Activated naive CD4-positive, alpha-beta T cell treated with anti-CD3 and anti-CD28 coated beads, Interleukin-2, amount 50 U/mL, for 72 hours (primary cell): ENCODE measurements around the gene AP2B1. TPM values are rescaled to one million over a fixed set of nuclear protein-coding genes. Genes with fewer than 3 reads are reported as not detected.

Experiments
- ATAC-seq, 2 donors: fragments of 150-1000 bp; cut with Tn5 transposase; 2 replicates each; pipeline ENCODE4 v1.10.0; 2021; ENCODE audit warnings: mild to moderate bottlenecking in 2 of 2, moderate library complexity in 2 of 2
- DNase-seq, 2 donors: peaks; one replicate each; pipeline ENCODE4 v3.0.0; 2021 to 2022; ENCODE audit warnings: low spot score in 2 of 2
- H3K27ac Mint-ChIP-seq, 2 donors: one replicate each; pipeline ENCODE4 v1.8.0; 2022; ENCODE audit warnings: mild to moderate bottlenecking in 2 of 2, mixed read lengths in 2 of 2
- H3K36me3 Mint-ChIP-seq, 2 donors: one replicate each; pipeline ENCODE4 v1.8.0; 2022; ENCODE audit warnings: mixed read lengths in 2 of 2
- H3K9me3 Mint-ChIP-seq, 2 donors: one replicate each; pipeline ENCODE4 v1.8.0; 2022; ENCODE audit warnings: mixed read lengths in 2 of 2
- total RNA-seq, 2 donors: library from RNA; stranded (reverse); gene quantifications; one replicate each; pipeline ENCODE4 v1.2.3, GENCODE V29; 2022

AP2B1 gene
- total RNA-seq, 2 donors from 2014 or later, result 185 to 202 TPM

- Mint-ChIP-seq H3K36me3 (no peaks in the 10 kb centered on the region), H3K27ac (no peak within 1 kb of the TSS), H3K9me3 (no peaks in the 10 kb centered on the region)
- DNase-seq (no peak), ATAC-seq (no peak)
Observed at GRCh38 chr17:35752945-35753764, 166.0 kb downstream of the AP2B1 start, which contains the start of gene GAS2L2. TSS of gene GAS2L2 (minus strand) at chr17:35753239. CDS start at chr17:35752850, 389 bp downstream.

- no peak for DNase-seq
- Mint-ChIP-seq H3K36me3 (no peaks in the 10 kb centered on the region), H3K27ac (no peak overlapping the region), H3K9me3 (no peaks in the 10 kb centered on the region)
- ATAC-seq, result no peak
Observed at GRCh38 chr17:35757243-35757642, 170.1 kb downstream of the AP2B1 start.

DNA sequence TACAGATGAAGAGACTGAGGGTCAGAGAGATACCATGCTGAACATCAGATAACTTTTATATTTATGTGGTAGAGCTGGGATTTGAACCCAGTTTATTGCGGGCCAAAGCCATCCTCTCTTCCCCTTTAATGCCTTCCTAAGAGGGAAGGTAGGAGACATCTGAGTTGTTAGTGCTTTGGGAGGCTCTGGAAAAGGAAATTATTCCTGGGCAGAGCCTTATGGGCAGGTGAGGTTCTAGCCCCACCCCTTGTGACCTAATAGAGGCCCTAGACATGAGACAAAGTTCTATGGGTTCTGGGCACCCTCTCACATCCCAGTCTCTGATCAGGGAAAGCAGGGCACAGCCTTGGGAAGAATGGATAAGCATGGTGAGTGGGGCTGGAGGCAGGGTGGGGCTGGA, 173.5 kb downstream of the AP2B1 start, which contains the start of gene C17orf50:
TSS of gene C17orf50 (plus strand) at position 301 of the 400 bp plus-strand sequence. CDS start at position 356, 55 bp downstream.
- H3K27ac Mint-ChIP-seq, result no peak within 1 kb of the TSS
- ATAC-seq (no peak), DNase-seq (no peak)

DNA sequence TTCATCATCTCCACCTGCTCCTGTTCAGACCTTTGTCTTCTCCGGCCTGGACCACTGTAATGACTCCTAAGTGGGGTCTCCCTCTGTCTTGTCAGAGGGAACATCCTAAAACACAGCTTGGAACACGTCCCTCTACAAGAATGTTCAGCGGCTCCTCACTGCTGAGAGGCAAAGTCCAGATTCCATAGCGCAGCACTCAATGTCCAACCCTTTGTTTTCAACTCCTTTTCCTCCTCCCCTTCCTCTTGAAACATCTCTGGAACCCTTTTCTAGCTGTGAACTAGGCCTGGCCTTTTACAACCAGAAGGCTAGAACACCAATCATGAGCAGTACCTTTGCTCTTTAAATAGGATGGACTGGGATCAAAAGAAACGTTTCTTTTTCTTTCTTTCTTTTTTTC, 174.5 kb downstream of the AP2B1 start:
- H3K36me3 Mint-ChIP-seq, result no peaks in the 10 kb centered on the region
- DNase-seq (no peak), ATAC-seq (no peak)
- no peaks in the 10 kb centered on the region for H3K9me3 Mint-ChIP-seq
- H3K27ac Mint-ChIP-seq, result no peak overlapping the region

More for the DNA sequence above, 173.5 kb downstream of the AP2B1 start, which contains the start of gene C17orf50:
- Mint-ChIP-seq H3K36me3 (no peaks in the 10 kb centered on the region), H3K9me3 (no peaks in the 10 kb centered on the region)

DNA sequence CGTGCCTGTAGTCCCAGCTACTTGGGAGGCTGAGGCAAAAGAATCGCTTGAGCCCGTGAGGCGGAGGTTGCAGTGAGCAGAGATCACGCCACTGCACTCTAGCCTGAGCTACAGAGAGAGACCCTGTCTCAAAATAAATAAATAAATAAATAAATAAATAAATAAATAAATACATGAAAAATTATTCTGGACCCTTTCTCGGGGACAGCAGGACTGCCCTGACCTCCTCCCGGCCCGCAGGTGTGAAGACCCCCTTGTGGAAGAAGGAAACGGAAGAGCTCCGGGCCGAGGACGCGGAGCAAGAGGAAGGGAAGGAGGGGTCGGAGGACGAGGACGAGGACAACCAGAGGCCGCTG, 176.6 kb downstream of the AP2B1 start:
- Mint-ChIP-seq H3K27ac (peak overlapping the region in 1 of 2 donors; percentile 92), H3K36me3 (no peaks in the 10 kb centered on the region), H3K9me3 (no peaks in the 10 kb centered on the region)
- DNase-seq (no peak), ATAC-seq (no peak)

DNA sequence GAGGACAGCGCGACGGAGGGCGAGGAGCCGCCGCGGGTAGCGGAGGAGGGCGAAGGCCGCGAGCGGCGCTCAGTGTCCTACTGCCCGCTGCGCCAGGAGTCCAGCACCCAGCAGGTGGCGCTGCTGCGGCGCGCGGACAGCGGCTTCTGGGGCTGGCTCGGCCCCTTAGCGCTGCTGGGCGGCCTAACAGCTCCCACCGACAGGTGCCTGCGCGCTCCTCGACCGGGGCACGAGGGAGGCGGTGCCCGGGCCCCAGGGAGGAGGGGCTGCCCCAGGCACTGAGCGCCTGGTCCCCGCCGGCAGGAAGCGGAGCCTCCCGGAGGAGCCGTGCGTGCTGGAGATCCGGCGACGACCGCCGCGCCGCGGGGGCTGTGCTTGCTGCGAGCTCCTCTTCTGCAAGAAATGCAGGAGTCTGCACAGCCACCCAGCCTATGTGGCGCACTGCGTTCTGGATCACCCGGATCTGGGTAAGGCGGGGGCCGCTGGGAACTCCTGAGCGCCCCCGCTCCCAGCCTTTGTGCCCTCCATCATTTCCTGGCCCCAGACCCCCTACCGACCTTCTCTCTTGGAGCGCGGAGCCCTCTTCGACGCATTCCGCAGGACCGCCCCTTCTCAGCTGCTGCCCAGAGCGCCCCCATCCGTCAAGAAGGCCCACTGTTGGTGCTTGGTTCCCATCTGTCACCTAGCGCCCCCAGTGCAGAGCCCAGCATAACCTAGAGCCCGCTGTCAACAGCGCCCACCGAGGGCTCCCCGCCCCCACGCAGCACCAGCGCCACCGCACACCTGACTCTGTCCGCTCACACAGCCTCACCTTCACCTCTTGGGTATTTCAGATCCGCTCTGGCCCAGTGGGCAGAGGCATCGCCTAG, 177.2 kb downstream of the AP2B1 start:
- peak; percentile 94 to 95 for ATAC-seq
- DNase-seq, result peak; percentile 90 to 95
- Mint-ChIP-seq H3K27ac (peak overlapping the region in 1 of 2 donors; percentile 28), H3K9me3 (no peaks in the 10 kb centered on the region), H3K36me3 (no peaks in the 10 kb centered on the region)

DNA sequence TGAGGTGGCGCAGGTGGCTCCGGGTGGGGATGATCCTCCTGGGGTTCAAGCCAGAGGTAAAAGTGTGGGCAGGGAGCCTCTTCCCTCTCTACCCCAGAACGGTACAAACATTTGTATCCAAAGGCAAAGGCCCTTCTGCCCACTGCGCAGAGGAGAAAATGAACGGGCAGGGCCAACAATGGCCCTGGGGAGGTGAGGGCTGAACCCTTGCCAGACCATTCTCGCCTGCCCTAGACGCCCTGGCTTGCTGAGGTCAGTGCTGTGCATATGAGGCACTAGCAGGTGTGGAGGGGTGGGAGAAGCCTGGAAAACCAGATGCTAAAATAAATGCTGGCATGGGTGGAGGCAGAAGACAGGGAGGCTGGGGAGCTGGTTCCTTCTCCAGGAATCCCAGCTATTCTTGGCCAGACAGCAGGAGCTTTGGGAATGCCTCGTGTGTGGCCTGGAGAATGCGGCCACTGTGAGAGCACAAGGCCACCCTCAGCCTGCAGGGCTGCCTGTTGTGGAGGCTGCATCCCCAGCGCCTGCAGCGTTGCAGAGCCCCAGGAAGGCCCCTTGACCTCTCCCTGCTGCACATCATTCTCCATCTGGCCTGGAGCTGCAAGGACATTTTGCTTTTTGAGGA, 178.1 kb downstream of the AP2B1 start:
- ATAC-seq (no peak), DNase-seq (no peak)
- H3K27ac Mint-ChIP-seq, result peak overlapping the region in 1 of 2 donors; percentile 28
- H3K36me3 Mint-ChIP-seq, result no peaks in the 10 kb centered on the region
- H3K9me3 Mint-ChIP-seq, result no peaks in the 10 kb centered on the region

DNA sequence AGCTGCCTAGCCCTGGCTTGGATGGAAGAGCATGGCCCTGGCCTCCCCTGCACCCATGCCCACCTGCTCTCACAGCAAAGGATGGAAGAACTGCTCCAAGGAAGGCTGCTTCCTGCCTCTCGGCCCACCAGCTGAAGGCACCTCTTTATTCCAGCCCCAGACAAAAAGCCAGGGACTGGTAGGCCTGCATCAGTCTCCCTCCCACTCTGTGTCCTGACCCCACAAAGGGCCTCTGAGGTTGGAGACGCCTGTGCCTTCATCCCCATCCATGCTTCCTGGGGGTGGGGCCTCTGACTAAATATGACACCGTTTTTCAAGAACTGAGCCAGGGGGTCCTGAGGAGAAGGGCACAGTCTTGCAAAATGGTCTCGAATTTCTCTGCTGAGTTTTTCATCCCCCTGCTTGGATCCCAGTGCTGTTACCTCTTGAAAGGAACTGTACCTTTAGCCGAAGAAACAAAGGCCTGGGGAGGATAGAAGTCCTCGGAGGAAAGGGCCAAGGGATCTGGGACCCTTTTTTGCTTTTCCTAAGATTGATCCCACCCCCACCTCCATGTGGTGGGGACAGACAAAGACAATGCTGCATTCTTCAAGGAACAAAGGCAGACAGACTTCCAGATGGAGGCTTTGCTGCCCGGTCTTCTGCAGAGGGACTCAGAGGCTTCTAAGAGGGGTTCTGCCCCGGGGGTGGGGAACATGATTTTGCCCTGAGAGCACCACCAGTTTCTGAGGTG, 178.8 kb downstream of the AP2B1 start:
- ATAC-seq, result no peak
- Mint-ChIP-seq H3K27ac (no peak overlapping the region), H3K9me3 (no peaks in the 10 kb centered on the region), H3K36me3 (no peaks in the 10 kb centered on the region)
- no peak for DNase-seq

DNA sequence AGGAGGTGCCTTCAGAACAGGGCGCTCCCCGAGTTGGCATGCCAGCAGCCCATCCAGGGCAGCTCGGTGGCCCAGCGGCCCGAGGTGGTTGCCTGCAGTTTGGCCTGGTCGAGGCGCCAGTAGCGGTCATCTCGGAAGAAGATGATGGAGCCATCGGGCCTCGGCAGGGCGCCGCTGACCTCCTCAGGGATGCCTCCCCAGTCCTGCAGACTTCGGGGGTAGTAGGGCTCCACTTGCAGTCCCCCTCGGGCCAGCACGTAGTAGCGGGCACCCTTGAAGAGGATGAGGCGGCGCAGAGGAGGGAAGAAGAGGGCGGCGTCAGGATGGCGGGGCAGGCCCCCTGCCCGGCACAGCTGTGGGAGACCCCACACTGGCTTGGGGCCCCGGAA, 179.4 kb downstream of the AP2B1 start:
- DNase-seq, result no peak
- Mint-ChIP-seq H3K36me3 (no peaks in the 10 kb centered on the region), H3K27ac (no peak overlapping the region), H3K9me3 (no peaks in the 10 kb centered on the region)
- ATAC-seq, result no peak

- DNase-seq (no peak), ATAC-seq (no peak)
- Mint-ChIP-seq H3K27ac (no peak overlapping the region), H3K36me3 (no peaks in the 10 kb centered on the region), H3K9me3 (no peaks in the 10 kb centered on the region)
Observed at GRCh38 chr17:35766903-35767510, 179.9 kb downstream of the AP2B1 start.

GRCh38 chr17:35768797-35769196, 181.7 kb downstream of the AP2B1 start:
- ATAC-seq, result no peak
- no peaks in the 10 kb centered on the region for H3K36me3 Mint-ChIP-seq

DNA sequence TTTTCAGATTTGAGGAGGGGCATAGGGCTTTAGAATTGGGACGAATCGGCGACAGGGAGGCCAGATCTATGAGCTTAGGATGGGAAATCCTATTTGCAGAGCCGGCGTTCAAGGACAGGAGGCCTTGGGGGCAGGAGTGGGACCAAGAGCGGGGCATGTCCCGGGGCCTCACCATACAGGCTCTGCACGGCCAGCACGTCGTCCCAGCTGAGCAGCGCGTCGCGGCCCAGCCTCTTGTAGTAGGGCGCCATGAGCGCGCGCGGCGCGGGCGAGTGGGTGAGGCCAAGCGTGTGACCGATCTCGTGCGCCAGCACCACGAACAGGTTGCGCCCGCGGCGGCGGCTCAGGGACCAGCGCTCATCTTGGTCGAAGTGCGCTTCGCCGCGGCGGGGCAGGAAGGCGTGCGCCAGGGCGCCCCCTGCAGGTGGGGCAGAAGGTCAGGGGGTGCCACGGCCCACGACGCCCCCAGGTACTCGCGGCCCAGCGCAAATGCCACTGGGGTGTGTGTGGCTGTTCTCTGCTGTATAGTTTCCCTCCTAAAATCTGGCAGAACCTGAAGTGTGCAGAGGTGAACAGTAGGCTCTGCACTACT, 182.9 kb downstream of the AP2B1 start:
- DNase-seq, result no peak
- no peak for ATAC-seq
- no peaks in the 10 kb centered on the region for H3K36me3 Mint-ChIP-seq
- H3K9me3 Mint-ChIP-seq, result no peaks in the 10 kb centered on the region
- peak overlapping the region in 1 of 2 donors; percentile 26 for H3K27ac Mint-ChIP-seq

More at GRCh38 chr17:35768797-35769196, 181.7 kb downstream of the AP2B1 start:
- Mint-ChIP-seq H3K27ac (no peak overlapping the region), H3K9me3 (no peaks in the 10 kb centered on the region)
- no peak for DNase-seq

DNA sequence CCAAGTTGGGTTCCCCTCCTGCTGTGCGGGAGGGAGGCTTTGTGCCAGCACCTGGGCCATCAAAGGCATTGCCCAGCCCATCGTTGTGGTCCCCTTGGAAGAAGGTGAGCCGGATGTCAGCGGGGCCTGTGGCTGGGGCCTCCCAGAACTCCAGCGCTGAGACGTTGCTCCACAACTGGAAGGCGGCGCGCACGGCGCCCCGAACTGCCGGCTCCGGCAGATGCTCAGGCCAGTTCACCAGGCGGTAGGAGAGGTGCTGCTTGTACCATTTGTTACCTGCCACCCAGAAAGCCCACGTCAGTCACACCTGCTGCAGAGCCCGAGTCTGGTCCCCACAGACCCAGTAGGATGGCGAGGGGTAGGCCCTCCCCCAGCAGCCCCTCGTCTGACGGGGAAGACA, 186.0 kb downstream of the AP2B1 start:
- H3K27ac Mint-ChIP-seq, result no peak overlapping the region
- no peaks in the 10 kb centered on the region for H3K36me3 Mint-ChIP-seq
- no peaks in the 10 kb centered on the region for H3K9me3 Mint-ChIP-seq
- DNase-seq (no peak), ATAC-seq (no peak)

DNA sequence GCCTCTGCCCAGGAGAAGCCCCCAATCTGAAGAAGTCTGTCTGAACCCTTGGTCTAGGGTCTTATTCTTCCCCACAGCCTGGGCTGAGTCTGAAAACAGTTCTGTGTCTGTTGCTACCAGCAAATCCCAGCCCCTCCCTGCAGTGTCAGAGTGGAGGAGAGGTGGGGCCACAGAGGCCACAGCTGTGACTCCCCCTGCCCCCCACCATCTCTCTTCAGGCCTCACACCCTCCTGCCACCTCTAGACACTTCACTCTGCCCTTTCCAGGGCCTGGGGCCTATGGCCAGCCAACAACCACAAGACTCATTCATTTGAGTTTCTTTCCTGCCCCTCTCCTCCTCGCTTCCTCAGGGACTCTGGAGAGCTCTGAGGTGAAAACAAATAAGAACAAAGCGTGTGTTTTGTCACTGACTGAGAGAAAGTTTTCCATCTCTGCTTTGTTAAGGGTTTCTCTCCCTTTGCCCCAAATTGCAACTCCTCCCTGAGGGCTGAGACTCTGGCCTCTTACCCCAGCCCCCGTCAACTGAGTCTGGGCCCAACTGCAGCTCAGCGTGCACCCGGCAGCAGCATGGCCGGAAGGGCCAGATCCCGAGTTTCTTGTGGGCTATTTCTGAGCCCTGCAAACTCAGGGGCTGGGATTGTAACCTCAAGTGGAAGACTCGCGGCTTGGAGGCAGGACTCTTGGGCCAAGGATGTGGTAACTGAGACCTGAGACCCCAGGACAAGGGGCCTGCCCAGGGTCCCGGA, 186.7 kb downstream of the AP2B1 start:
- H3K9me3 Mint-ChIP-seq, result no peaks in the 10 kb centered on the region
- peak overlapping the region in 1 of 2 donors; percentile 17 for H3K27ac Mint-ChIP-seq
- no peak for ATAC-seq
- DNase-seq, result no peak
- no peaks in the 10 kb centered on the region for H3K36me3 Mint-ChIP-seq

DNA sequence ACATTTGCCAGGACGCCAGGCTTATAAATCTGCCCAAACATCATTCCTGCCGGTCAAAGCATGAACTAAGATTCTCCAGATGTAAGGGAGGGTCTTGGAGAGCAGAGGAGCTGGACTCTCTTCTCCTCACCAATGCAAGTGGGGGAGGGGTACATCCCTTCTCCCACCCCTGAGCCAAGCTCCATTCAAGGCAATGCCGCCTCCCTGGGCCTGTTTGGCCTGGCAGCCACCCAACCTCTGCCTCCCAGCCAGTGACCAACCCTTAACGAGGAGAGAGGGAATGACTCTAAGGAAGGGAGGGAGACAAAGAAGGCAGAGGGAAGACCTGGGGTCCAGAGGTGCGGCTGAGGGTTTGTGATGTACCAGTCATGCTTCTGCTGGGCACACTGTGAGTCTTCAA, 187.4 kb downstream of the AP2B1 start:
- Mint-ChIP-seq H3K27ac (no peak overlapping the region), H3K36me3 (no peaks in the 10 kb centered on the region), H3K9me3 (no peaks in the 10 kb centered on the region)
- DNase-seq (no peak), ATAC-seq (no peak)
